Left ventricle myocardium superior (tissue), 1 donor: ENCODE data around the gene ISLR. TPM values are rescaled to one million over a fixed set of nuclear protein-coding genes. Genes with fewer than 3 reads are reported as not detected.

Experiments
- ATAC-seq: fragments of 200-7000 bp; cut with Tn5 transposase; one replicate; pipeline ENCODE4 v1.9.1; 2020; ENCODE audit warnings: mild to moderate bottlenecking, moderate library complexity
- DNase-seq: peaks from one replicate; pipeline ENCODE4 v3.0.0-alpha.2; 2020
- intact Hi-C: fragments of 100-400 bp; cut with micrococcal nuclease; formaldehyde crosslinking; loops from one replicate; pipeline ENCODE4 v1.11.0; 2022
- total RNA-seq: library from RNA; stranded (reverse); fragmentation: NEBNext Ultra II Directional; extraction: Animal tissue kit (Norgen Biotek cat#: 25700); gene quantifications from one replicate; pipeline ENCODE4 v1.2.1, GENCODE V29; 2021
- donor health status: DM: no; HTN: yes; CAD: no; lungs with severe emphysema.

ISLR gene
- total RNA-seq, 1 donor from 2014 or later = 11.1 TPM

- ATAC-seq = no peak
- DNase-seq = peak; percentile 19
- intact Hi-C loops = no loop called here
Observed at GRCh38 chr15:74182131-74182530, 8.6 kb downstream of the ISLR start.

DNA sequence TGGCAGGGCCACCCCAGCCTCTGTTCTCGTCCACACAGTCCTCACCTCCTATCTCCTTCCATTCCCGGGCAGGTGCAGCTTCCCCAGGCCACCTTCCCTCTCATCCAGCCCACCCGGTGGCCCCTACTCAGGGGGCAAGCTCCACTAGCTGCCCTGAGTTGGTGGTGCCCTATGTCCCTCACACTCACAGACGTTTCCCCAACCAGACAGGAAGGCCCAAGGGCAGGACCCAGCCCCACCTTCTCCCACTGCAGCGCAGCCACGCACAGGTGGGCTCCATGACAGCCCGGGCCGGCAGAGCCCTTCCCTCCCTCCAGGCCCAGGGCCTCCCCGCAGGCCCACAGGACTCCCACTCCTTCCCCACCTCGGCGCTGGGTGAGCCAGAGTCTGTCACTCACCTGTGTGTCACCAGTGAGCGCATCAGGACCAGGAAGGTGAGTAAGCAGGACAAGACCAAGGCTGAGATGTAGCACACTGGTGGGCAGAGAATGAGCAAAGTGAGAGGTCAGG, 11.1 kb downstream of the ISLR start:
- DNase-seq (peak; percentile 10), ATAC-seq (no peak)
- intact Hi-C loops = no loop called here

DNA sequence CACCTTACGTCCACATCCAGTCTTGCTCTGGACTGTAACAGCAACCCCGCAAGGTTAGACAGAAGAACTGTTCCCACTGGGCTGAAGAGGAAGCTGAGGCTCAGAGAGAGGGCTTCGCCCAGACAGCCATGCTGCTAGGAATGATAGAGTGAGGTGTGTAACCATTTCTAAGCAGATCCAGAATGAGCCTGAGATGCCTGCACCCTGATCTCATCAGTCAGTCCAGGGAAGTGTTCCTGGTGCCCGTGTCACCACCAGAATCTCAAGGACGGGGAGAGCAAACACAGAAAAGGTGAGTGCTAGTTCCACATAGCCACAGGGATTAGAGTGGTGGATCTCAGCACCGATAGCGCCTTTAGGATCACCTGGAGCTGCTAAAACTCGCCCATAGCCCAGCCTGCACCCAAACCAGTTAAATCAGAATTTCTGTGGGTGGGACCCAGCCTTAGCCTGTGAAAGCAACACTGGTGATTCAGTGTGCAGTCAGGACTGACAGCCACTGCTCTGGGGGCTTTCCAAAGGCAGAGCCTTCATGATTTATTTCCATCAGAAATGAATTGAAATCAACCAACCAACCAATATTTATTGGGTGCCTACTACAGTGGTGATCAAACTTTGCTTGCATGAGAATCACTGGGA, 12.3 kb downstream of the ISLR start:
- ATAC-seq = no peak
- no peak for DNase-seq
- intact Hi-C loops = no loop called here

GRCh38 chr15:74188216-74188615, 14.7 kb downstream of the ISLR start:
- intact Hi-C loops = no loop called here
- DNase-seq (no peak), ATAC-seq (no peak)

DNA sequence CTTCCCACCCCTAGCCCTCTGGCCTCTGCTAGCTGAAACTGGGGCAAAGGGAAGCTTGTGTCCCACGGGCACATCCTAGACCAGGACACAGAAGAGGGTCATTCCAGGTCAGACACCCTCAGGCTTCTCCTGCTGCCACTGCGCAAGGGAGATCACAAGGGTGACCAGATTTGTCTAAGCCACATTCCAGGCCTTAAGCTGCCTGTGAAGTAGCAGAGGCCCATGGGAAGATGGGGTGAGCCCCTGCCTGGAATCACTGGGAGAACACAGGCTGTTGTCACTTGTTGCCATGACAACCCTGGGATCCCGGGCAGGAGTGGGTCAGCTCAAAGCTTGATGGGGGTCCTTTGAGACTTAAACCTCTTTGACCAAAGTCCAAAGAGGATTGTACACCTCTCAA, 18.3 kb downstream of the ISLR start:
- DNase-seq = no peak
- ATAC-seq = peak; percentile 52
- intact Hi-C loops = no loop called here

- ATAC-seq (no peak), DNase-seq (no peak)
- intact Hi-C loops = no loop called here
Observed at GRCh38 chr15:74192751-74193150, 19.2 kb downstream of the ISLR start.

DNA sequence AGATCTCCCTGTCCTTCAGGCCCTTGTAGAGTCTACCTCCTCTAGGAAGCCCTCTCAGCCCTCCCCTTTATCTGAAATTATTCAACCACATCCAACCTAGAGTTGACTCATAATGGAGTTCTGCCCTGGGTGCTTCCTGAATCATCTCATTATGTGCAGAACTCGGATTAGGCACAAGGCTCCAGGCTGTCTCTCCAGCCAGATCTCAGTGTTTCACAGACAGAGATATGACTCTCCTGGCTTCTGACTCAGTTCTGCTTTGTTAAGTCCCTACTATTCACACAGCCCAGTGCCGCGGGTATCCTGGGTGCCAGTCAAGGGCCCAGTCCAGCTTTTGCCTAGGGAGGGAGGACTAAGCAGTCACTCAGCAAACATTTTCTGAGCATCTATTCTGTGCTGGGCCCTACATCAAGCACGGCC, 19.8 kb downstream of the ISLR start:
- intact Hi-C loops = no loop called here
- no peak for DNase-seq
- no peak for ATAC-seq

DNA sequence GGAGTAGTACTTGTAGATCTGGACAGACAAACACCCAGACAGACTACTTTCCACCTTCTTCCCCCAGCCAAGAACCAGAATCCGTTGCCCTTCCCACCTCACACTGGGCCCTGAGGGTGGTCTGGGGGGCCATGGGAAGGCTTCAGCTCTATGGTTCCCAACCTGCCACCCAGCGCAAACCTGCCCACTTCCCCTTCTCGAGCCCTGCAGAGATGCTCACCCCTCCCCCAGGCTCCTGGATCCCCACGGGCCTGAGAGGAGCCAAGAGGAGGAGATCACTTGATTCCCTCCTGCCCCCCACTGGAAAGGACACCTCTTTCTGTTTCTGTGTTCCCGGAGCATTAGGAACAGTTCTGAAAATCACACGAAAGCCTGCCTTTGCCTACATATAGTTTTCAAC, 20.4 kb downstream of the ISLR start:
- ATAC-seq = no peak
- DNase-seq = no peak
- intact Hi-C loops = no loop called here

DNA sequence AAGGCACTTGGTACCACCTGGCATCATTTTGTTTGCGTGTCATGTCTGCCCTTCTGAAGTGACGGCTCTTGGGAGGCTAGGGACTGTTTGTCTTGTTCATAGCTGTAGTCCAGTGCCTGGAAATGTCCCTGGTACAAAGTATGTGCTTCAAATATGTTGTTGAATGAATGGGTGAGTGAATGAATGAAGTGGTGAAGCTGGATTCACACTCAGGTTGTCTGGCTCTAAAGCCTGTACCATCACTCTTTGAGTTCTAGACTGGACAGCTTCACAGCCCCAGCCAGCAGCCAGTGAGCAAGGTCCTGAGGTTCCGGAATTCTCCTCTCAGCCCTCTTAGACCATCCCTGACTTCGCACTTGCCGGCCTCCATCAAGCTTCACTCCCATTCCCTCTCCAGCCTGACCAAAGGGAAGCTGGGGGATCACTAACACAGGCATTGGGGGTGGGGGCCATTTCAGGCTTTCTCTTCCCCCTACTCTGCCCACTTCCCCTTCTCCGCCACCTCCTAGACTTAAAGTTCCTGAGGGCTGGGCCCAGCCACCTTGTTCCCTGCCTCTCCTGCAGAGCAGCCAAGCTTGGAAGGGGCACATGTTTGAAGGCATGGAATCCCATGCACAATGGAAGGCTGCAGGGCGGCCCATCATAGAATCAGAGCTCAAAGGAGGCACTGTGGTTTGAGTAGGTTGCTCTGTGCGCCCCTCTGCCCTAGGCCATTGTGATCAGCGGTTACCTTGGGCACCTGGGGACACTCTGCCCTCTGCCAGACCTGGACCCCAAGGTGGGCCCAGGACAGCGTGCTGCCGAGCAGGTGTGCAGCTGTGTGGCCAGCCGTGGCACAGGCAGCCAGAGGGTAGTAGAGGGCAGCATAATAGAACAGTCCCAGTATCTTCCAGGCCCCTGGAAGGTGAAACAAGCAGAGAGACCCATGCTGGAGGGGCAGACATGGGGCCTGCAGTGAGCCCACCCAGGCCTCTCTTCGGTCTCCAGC, 21.4 kb downstream of the ISLR start:
- no peak for DNase-seq
- ATAC-seq = no peak
- intact Hi-C loops = no loop called here

DNA sequence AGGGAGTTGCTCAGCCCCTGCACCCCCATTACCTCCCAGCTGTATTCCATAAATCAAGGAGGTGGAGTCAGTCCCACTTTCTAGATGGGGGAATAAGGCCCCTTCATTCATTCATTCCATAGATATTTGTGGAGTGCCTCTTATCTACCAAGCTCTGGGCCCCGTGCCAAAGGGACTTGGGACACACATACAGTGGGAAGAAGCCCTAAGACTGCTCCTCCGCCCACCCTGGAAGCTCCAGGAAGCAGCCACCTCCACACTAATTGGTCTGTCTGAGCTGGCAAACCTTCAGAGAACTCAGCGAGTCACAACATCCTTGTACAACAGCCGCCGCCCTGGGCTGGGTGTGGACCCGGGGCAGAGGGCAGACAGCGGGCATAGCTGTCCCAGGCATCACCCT, 22.7 kb downstream of the ISLR start:
- DNase-seq (peak; percentile 72), ATAC-seq (peak; percentile 22)
- intact Hi-C loops = no loop called here

DNA sequence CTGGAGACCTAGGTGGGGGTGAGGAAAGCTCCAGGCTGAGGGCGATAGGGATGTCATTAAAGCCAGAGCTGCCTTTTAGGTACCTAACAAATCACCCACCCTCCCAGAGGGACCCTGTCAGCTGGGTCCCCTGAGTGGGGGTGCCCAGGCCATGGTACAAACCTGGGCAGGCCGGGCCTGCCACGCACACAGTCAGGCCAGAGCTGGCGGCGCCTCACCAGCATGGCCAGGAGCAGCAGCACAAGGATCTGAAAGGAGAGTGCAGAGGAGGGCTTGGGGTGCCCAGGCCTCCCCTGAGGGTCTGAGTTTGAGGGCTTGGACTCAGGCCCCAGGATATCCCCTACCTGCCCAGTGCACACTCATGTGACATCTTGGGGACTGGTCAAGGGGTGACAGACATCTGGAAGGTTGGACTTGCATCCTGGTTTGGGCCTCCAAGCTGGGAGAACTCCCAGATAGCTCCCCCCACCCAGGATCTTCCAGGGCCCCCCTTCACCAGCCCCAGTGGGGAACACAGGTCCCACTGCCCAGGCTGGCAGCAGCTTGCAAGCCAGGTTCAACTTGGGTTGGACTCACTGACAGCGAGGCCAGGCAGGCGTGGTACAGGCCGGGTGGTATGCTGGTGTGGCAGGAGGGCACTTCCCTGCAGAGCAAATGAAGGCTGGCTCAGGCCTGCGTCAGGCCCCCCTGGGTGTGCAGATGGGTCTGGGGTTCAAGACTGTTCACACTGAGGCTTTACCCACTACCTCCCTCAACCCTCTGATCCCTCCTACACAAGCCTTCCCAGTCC, 23.9 kb downstream of the ISLR start:
- ATAC-seq (no peak), DNase-seq (no peak)
- intact Hi-C loops = no loop called here

DNA sequence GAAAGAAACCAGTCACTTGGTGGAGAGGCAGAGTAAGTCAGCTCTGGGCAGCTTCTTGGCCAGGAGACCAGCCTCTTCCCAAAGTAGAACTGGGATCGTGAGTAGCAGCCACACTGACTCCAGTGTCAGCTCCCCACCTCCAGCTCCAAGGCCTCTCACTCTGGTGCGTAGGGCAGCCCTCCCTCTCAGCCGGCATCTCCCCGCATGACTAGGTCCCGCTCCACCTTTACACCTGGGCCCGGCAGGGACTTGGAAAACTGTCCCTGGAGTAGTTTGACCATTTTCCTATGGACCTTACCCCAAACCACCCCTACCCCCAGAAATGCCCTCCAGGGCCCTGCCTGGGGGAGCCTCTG, 25.8 kb downstream of the ISLR start:
- intact Hi-C loops = no loop called here
- ATAC-seq = no peak
- no peak for DNase-seq

DNA sequence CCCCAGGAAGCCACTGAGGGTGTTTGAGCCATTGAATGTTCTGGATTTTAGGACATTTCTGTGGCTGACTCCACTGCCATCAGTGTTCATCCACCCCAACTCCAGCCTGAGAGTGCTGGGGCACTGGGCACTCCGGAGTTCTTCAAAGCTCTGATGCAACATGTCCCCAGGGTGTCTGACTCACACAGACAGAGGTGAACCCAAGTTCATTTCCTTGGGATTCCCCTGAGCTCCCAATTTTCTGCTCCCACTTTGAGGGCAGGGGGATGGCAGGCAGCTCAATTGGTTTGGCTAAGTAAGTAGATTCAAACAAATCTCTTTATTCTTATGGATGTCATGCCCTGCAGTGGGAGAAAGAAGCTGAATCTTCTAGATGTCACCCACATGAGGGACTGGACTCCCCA, 26.9 kb downstream of the ISLR start:
- DNase-seq (no peak), ATAC-seq (peak; percentile 53)
- intact Hi-C loops = no loop called here

DNA sequence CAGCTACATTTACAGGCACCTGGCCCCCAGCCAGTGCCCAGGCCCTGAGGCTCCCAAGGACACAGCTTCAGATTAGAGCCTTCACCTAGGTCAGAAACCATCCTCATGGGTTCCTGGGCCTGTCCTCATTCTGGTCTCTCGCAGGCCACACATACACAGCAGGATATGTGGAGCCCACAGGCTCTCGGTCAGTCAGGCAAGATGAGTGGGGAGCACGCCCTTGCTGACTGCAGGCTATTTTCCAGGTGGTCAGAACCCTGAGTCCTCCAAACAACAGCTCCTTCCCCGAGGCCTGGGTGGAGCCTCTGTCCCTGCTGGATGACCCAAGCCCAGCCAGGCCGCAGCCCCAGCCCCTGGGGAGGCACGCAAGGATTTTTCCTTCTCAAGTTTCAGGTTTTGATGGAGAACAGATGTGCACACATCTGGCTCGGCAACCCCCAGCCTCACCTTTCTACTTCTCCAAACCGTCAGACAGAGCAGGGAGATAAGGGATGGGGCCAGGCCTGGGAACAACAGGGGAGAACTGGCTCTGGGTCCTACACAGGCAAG, 27.4 kb downstream of the ISLR start:
- intact Hi-C loops = no loop called here
- ATAC-seq (peak; percentile 37), DNase-seq (peak; percentile 53)

DNA sequence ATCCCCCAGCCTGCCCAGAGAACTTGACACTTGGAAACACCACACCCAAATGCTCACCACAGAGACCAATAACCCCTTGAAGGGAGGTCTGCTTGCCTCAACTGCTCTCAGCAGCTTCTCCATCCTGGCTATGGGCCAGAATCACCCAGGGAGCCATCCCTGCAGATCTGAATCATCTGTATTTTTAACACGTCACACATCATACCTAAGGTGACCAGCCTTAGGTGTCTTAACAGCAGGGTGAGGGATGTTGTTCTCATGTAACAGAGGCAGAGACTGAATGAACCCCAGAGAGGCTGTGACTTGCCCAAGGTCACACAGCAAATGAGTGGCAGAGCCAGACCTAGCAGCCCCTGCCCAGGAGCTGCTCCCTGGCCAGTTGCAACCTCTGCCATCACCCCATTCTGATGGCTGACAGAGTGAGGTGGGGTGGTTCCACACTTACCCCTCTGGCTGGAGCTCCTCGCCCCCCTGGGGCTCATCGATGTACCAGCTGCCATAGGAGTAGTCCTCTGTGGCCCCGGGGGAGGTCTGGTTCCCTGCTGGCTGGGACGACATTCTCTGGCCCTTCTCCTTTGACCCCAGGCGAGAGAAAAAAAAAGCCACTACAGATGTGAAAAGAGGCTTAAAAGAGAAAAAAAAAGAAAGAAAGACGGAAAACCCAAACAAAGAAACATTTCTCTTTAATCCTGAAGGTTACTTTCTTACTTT, 28.4 kb downstream of the ISLR start:
- DNase-seq = no peak
- no peak for ATAC-seq
- intact Hi-C loops = no loop called here

DNA sequence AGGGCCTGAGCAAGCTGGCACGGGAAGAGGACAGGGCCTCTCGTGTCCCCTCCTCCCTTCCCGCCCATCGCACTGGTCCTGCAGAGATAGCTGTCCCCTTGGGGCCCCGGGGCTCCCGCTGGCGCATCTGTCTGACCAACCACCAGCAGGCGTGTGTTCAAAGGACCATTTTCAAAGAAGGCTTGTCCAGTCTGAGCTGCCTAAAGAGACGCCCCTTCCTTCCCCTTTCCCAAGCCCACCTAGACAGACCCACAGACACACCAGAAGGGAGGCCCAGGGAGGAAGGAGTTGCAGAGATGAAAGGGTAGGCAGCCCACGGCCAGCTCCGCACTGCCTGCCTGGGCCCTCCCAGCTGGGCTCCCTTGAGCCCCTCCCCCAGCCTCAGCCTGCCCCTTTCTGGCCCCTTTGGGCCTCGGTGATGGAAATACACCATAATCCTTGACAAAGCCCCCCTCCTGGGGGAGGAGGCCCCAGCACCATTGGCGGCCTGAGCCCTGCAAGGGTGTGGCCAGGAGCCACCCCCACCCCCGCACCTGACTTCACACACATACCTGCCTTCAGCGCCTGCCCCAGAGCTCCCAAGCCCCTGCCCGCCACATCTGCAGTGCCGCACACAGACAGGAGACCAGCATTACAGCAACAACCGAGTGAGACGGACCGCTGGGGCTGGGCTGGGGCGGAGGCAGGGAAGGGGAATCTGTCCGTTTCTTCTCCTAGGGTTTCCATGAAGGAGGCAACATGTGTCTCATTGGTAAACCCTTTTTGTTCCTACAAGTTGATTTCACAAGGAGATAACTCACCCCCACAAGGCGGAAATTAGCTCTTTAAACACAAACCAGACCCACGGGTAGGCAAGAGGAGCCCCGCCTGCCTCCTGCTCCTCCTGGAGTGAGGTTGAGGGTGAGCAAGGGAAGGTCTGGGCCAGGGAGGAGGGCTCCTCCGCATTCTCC, 29.2 kb downstream of the ISLR start, which contains the start of gene STRA6:
STRA6 (minus strand) TSS at position 336 of the 950 bp plus-strand sequence. CDS start 520 bp downstream, outside the sequence.
- ATAC-seq (no peak), DNase-seq (no peak)
- intact Hi-C loops = no loop called here

GRCh38 chr15:74203914-74204431, 30.5 kb downstream of the ISLR start:
- ATAC-seq = peak; percentile 56
- DNase-seq = peak; percentile 42
- intact Hi-C loops = no loop called here
